HG03520 (cell line): ENCODE results near the gene DUSP6.
"Not testable (repeated sequence)": the region's sequence is repeated elsewhere in the genome, so short reads cannot be mapped to it uniquely, and the experiment has no call there.

Experiments
- ATAC-seq: cut with Tn5 transposase; IDR thresholded peaks from one replicate; pipeline ENCODE4 v1.9.1; 2021; ENCODE audit warnings: mild to moderate bottlenecking, moderate library complexity; ENCODE audit not compliant: unreplicated experiment

Gene DUSP6

GRCh38 chr12:89353188-89353822 is 1.0 kb upstream of the DUSP6 start:
- no peak for ATAC-seq

GRCh38 chr12:89352242-89352491 is 134 bp downstream of the DUSP6 start:
- no peak for ATAC-seq

DNA sequence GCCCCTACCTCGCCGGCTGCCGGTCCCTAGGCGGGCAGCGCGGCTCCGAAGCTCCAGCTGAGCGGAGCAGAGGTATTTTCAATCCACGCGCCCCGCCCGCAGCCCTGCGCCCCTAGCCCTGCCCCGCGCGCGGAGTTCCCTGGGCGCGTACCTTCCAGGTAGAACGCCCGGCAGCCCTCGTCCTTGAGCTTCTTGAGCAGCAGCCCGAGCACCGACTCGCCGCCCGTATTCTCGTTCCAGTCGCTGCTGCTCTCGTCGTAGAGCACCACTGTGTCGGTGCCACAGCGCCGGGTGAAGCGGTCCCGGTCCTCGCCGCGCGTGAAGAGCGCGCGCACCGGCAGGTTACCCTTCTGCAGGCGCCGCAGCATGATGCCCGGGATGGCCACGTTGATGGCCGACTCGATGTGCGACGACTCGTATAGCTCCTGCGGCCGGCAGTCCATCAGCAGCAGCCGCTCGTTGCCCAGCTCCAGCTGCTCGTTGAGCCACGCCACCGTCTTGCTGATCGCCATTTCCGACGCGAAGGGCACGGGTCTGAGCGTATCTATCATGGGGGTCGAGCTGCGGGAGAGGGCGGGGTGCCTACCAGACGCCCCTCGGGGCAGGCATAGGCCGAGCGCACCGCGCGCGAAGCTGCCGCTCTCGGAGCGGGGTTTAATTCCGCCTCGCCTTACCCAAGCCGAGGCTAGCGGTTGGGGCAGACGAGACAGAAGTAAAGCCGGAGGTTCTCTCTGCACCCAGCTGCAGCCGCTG is 636 bp downstream of the DUSP6 start:
- ATAC-seq, result peak; percentile 27

- no peak for ATAC-seq
Observed at GRCh38 chr12:89350630-89351488, 1.4 kb downstream of the DUSP6 start.

DNA sequence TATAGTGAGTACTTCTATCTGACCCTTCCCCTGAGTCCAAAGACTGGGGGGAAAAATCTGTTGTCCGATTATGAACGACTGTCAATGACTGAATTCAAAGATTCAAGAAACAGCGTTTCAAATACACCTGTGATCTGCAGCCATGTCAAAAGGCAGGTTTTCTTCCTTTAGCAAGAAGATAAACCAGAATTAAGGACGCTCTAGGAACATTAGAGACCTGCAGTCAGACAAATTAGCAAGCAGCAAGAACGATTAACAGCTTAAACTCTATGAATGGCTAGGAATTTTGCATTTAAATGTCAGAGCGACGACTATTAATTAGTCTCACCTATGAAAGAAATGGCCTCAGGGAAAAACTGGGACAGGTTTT is 2.1 kb downstream of the DUSP6 start:
- ATAC-seq, result no peak

DNA sequence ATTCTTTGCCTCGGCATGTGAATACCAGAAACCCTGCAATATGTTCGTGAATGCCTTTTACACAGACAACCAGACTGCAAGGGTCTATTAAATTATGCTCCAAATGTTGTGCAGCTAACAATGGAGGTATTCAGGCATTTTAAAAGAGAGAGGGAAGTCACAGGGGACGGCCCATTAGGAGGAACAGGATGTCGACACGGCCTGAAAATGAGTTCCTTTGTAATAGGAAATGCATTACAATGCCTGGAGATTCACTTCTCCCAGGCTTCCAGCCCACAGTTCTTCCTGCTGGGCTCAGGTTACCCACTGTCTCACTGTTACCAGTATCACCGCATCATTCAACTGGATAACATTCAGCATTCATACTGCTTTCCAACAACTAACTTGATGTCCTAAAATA is 2.5 kb downstream of the DUSP6 start:
- no peak for ATAC-seq

DNA sequence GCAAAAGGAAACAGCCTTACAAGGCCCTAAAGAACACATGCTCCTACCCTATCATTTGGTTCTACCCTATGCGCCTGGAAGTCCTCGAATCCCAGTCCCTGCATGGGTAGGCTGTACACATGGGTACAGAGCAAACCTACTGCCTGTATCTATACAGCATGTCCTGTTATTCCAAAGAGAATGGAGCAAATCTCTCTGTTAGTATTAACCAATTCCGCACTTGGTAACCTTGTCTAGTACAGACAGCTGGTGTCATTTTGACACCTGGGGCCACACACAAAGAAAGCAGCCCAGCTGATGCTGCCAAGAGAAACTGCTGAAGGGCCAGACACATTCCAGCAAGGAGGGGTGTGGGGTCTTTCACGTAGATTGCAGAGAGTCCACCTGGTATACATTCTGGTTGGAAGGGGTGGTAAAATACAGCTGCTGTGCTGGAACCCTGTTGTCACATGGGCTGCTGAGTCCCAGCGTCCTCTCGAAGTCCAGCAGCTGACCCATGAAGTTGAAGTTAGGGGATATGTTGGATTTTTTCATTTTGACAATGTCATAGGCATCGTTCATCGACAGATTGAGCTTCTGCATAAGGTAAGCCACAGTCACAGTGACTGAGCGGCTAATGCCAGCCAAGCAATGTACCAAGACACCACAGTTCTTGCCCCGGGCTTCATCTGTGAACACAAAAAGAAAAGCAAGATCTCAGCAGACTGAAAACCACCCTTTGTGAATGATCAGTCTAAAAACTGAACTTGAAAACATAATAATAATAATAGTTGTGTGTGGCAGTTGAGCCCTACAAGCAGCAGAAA is 3.2 kb downstream of the DUSP6 start:
- ATAC-seq, result no peak

DNA sequence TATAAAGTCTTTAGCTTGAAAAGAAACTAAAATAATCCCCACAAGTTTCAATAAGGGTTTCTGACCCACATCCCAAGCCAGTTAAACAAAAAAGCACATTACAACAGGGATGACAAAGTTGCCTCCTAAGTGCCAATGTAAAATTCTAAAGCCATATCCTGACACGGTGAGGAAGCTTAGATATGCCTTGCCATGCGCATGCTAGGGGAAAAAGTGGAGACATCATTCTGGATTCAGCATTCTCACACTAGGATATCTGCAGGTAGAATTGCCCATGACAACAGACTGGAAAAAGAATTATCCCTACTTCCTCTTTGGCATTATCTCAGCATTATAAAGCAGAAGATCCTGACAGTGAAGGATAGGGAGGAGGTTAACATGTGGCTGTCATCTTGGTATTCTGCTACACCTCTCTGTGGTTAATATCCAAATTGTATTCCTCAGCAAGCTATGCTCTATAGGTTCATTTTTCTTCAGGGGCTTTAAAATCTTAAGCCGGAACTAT is 4.9 kb downstream of the DUSP6 start:
- no peak for ATAC-seq

- no peak for ATAC-seq
Observed at GRCh38 chr12:89346741-89347324, 5.5 kb downstream of the DUSP6 start.

GRCh38 chr12:89345830-89346740 is 6.2 kb downstream of the DUSP6 start:
- peak; percentile 99 for ATAC-seq

GRCh38 chr12:89345376-89345775 is 6.9 kb downstream of the DUSP6 start:
- no peak for ATAC-seq

- ATAC-seq, result no peak
Observed at GRCh38 chr12:89344862-89345202, 7.5 kb downstream of the DUSP6 start.

- ATAC-seq, result no peak
Observed at GRCh38 chr12:89344043-89344861, 8.0 kb downstream of the DUSP6 start.

DNA sequence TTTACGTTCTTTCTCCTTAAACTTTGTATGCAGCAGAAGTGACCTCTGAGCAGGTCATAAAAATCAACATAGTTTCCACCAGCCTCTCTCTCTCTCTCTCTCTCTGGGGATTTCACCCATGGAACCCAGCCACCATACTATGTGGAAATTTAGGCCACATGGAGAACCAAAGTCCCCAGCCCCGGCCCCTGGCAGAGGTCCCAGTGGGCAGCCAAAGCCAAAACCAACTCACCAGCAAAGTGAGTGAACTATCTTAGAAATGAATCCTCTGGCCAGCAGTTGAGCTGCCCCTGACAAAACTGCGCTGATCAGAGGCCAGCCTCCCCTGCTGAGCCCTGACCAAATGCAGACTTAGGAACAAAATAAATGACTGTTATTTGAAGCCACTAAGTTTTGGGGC is 9.2 kb downstream of the DUSP6 start:
- no peak for ATAC-seq

- ATAC-seq, result no peak
Observed at GRCh38 chr12:89340861-89341260, 11.4 kb downstream of the DUSP6 start.

GRCh38 chr12:89339526-89339925 is 12.8 kb downstream of the DUSP6 start:
- no peak for ATAC-seq

DNA sequence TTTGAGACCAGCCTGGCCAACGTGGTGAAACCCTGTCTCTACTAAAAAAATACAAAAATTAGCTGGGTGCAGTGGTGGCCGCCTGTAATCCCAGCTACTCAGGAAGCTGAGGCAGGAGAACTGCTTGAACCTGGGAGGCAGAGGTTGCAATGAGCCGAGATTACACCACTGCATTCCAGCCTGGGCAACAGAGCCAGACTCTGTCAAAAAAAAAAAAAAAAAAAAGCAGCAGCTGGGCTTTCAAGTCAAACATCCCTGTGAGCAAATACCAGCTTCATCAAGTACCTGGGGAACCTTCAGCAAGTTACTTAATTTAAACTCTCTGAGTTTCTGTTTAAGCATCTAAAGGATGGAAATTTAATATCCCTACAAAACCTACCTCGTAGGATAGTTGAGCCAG is 15.2 kb downstream of the DUSP6 start:
- ATAC-seq, result not testable (repeated sequence)

DNA sequence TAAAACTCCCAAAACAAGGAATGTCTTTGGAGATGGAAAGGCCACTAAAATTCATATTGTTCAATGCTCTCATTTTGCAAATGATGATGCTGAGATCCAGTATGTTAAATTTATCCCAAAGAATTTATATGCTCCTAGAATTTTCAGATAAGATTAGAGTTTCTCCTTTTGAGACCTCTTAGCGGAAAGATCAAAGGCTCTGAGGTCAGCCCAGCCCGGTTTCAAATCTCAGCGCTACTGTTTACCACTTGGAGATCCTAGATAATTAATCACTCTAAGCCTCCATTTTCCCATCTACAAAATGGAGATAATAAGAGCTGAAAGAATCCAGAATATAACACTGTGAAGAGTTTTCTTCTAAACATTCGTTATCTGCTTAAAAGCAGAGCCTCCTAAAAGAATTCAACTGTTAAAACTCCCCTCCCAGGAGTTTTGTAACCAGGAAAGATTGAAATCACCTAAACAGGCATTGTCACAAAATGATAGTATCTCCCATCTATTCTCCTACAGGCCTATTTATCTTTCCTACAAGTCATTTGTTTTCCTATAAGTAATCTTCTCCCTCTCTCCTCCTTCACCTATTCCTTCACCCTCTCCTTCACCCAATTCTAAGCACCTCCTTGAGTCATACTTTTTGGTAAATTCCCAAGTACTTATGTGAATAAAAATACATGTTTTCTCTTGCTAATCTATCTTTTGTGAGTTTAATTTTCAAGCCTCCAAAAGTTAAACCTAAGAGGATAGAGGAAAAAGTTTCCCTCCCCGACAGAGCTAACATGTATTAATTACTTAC is 16.7 kb downstream of the DUSP6 start:
- ATAC-seq, result no peak
